ENCODE results near the gene C1QTNF6. TPM values are rescaled to one million over a fixed set of nuclear protein-coding genes. Genes with fewer than 3 reads are reported as not detected.

C1QTNF6 gene
- total and polyA plus RNA-seq, 4 donors, result 3.1 to 4.5 (median 4.0) TPM

GRCh38 chr22:37232140-37232998 lies 44.3 kb upstream of the C1QTNF6 start:
- no peak for TF ChIP-seq JUND (IDR thresholded peaks at IDR 0.05)
- no peak for TF ChIP-seq FOXA2 (IDR thresholded peaks at IDR 0.05)
- TF ChIP-seq ZBTB33 (IDR thresholded peaks at IDR 0.05), result no peak
- no peak for TF ChIP-seq EGR1 (IDR thresholded peaks at IDR 0.05; ENCODE audit: low read depth in 2 of 2)
- no peak for TF ChIP-seq RAD21 (IDR thresholded peaks at IDR 0.05)
- TF ChIP-seq YY1 (IDR thresholded peaks at IDR 0.05), result no peak
- no peak for TF ChIP-seq HNF4G (IDR thresholded peaks at IDR 0.05)
- no peak for TF ChIP-seq SP1 (IDR thresholded peaks at IDR 0.05)
- no peak for TF ChIP-seq RXRA (IDR thresholded peaks at IDR 0.05)
- TF ChIP-seq, protein P1, sequence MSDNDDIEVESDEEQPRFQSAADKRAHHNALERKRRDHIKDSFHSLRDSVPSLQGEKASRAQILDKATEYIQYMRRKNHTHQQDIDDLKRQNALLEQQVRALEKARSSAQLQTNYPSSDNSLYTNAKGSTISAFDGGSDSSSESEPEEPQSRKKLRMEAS (IDR thresholded peaks at IDR 0.05), result no peak
- TF ChIP-seq, protein P2, sequence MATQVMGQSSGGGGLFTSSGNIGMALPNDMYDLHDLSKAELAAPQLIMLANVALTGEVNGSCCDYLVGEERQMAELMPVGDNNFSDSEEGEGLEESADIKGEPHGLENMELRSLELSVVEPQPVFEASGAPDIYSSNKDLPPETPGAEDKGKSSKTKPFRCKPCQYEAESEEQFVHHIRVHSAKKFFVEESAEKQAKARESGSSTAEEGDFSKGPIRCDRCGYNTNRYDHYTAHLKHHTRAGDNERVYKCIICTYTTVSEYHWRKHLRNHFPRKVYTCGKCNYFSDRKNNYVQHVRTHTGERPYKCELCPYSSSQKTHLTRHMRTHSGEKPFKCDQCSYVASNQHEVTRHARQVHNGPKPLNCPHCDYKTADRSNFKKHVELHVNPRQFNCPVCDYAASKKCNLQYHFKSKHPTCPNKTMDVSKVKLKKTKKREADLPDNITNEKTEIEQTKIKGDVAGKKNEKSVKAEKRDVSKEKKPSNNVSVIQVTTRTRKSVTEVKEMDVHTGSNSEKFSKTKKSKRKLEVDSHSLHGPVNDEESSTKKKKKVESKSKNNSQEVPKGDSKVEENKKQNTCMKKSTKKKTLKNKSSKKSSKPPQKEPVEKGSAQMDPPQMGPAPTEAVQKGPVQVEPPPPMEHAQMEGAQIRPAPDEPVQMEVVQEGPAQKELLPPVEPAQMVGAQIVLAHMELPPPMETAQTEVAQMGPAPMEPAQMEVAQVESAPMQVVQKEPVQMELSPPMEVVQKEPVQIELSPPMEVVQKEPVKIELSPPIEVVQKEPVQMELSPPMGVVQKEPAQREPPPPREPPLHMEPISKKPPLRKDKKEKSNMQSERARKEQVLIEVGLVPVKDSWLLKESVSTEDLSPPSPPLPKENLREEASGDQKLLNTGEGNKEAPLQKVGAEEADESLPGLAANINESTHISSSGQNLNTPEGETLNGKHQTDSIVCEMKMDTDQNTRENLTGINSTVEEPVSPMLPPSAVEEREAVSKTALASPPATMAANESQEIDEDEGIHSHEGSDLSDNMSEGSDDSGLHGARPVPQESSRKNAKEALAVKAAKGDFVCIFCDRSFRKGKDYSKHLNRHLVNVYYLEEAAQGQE (IDR thresholded peaks at IDR 0.05), result no peak
- no peak for TF ChIP-seq NR2F2 (IDR thresholded peaks at IDR 0.05)
- TF ChIP-seq HNF4A (conservative IDR thresholded peaks at IDR 0.05), result no peak
- TF ChIP-seq, protein P3, sequence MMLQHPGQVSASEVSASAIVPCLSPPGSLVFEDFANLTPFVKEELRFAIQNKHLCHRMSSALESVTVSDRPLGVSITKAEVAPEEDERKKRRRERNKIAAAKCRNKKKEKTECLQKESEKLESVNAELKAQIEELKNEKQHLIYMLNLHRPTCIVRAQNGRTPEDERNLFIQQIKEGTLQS (IDR thresholded peaks at IDR 0.05), result no peak
- no peak for TF ChIP-seq GABPA (IDR thresholded peaks at IDR 0.05 in 1 of 2, conservative IDR thresholded peaks at IDR 0.05 in 1 of 2)
- TF ChIP-seq, protein P4, sequence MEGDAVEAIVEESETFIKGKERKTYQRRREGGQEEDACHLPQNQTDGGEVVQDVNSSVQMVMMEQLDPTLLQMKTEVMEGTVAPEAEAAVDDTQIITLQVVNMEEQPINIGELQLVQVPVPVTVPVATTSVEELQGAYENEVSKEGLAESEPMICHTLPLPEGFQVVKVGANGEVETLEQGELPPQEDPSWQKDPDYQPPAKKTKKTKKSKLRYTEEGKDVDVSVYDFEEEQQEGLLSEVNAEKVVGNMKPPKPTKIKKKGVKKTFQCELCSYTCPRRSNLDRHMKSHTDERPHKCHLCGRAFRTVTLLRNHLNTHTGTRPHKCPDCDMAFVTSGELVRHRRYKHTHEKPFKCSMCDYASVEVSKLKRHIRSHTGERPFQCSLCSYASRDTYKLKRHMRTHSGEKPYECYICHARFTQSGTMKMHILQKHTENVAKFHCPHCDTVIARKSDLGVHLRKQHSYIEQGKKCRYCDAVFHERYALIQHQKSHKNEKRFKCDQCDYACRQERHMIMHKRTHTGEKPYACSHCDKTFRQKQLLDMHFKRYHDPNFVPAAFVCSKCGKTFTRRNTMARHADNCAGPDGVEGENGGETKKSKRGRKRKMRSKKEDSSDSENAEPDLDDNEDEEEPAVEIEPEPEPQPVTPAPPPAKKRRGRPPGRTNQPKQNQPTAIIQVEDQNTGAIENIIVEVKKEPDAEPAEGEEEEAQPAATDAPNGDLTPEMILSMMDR (IDR thresholded peaks at IDR 0.05; ENCODE audit: low read depth, low read length, missing input control), result no peak
- no peak for TF ChIP-seq TAF1 (conservative IDR thresholded peaks at IDR 0.05)
- TF ChIP-seq FOXA1 (IDR thresholded peaks at IDR 0.05), result no peak
- Histone ChIP-seq H3K9me3 (ENCODE audit: control insufficient read depth in 4 of 4, low read length in 3 of 4) (no peaks in the 10 kb centered on the region), H3K27me3 (ENCODE audit: control insufficient read depth in 4 of 4, insufficient read depth in 4 of 4, low read length in 3 of 4) (no peaks in the 10 kb centered on the region), H3K4me3 (ENCODE audit: low read depth in 1 of 3, low read length in 3 of 3) (no peak overlapping the region), H3K36me3 (ENCODE audit: control insufficient read depth in 4 of 4, insufficient read depth in 3 of 4, low read depth in 1 of 4, low read length in 3 of 4) (no peaks in the 10 kb centered on the region), H3K4me1 (ENCODE audit: control insufficient read depth in 4 of 4, insufficient read depth in 4 of 4, low read length in 3 of 4) (peaks cover 0 to 5% (median 2%) of the 10 kb centered on the region in 4 donors), H3K9ac (ENCODE audit: low read depth in 1 of 2, low read length in 2 of 2) (no peak overlapping the region), H3K27ac (ENCODE audit: low read depth in 1 of 2, low read length in 2 of 2) (no peak overlapping the region)
- WGBS, result 85% methylated on average over 15 of the region's 15 CpGs
- no peak for DNase-seq (ENCODE audit: low spot score)
